HG02798 (cell line): ENCODE measurements around the gene PIAS1.
A peak's percentile ranks its signal among the peaks of the same experiment; 100 is the strongest.
"Not testable (repeated sequence)": the region's sequence is repeated elsewhere in the genome, so short reads cannot be mapped to it uniquely, and the experiment has no call there.

Experiments
- ATAC-seq: cut with Tn5 transposase; IDR thresholded peaks from one replicate; pipeline ENCODE4 v1.9.1; 2021; ENCODE audit warnings: mild to moderate bottlenecking; ENCODE audit not compliant: unreplicated experiment, poor library complexity

PIAS1 gene

GRCh38 chr15:68200016-68200861 lies 146.1 kb downstream of the PIAS1 start:
- no peak for ATAC-seq

- ATAC-seq = no peak
Measured at GRCh38 chr15:68201153-68201878, 147.2 kb downstream of the PIAS1 start.

DNA sequence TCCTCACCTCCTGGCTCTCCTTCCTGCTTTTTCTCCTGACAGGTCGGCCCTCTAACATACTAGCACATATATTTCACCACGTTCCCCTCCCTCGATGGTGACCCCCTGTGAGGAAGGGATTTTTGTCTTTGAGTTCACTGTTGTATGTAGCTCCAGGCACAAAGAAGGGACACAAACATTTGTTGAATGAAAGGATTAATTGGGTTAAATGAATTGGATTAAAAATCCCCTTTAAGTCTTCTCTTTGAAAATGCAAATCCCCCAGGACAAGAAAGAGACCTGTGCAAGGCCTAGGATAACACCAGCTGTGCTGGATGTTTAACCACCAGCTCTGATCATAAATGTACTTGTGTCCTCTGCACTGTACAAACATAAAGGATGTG lies 147.8 kb downstream of the PIAS1 start:
- ATAC-seq = no peak

DNA sequence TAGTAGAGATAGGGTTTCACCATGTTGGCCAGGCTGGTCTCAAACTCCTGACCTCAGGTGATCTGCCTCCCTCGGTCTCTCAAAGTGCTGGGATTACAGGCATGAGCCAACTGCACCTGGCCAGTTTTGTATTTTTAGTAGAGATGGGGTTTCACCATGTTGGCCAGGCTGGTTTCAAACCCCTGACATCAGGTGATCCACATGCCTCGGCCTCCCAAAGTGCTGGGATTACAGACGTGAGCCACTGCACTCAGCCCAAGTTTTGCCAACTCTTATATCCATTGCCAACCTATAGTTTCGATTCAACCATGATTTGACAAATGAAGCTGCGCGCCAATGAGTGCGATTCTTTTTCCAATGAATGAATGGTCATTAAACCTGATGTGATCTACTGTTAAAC lies 148.9 kb downstream of the PIAS1 start:
- not testable (repeated sequence) for ATAC-seq

DNA sequence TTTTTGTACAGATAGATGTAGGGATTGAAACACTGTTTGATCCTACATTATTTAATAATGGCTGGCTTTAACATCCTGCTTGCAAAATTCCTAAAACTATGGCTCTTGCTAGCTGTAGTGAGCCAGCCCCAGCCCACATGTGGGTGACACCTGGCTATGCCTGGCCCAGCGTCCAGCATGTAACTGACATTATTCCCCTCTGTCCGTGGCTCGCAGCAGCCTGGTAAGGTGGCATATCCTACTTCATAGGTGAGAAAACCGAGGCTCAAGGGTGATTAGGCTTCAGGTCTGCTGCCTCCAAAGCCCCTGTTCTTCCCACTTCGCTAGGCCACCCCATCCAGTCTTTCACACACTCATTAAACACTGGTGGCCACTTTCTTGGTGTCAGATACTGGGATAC lies 149.4 kb downstream of the PIAS1 start:
- ATAC-seq = no peak

DNA sequence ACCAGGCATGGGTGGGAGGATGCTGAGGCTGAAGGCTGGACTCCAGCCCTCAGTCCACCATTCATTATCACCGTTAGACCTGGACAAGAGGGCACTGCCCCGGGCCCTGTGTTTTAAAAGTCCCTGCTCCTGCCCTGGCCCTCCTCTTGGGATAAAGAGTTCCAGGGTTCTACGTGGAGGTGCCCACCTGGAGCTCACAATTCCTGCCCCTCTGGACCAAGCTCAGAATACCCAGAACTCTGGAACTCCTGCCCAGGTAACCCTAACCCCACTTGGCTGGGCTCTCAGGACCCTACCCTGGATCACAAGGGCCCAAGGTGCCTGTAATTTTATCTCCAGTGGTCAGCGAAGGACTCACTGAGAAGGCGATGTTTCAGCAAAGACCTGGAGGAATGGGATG lies 149.8 kb downstream of the PIAS1 start:
- no peak for ATAC-seq

- ATAC-seq = no peak
Measured at GRCh38 chr15:68204361-68204760, 150.2 kb downstream of the PIAS1 start.

- ATAC-seq = no peak
Measured at GRCh38 chr15:68204776-68205557, 150.9 kb downstream of the PIAS1 start, which contains the start of gene CALML4. Gene CALML4 (minus strand): TSS chr15:68205332. CDS start chr15:68205247, 85 bp downstream.

DNA sequence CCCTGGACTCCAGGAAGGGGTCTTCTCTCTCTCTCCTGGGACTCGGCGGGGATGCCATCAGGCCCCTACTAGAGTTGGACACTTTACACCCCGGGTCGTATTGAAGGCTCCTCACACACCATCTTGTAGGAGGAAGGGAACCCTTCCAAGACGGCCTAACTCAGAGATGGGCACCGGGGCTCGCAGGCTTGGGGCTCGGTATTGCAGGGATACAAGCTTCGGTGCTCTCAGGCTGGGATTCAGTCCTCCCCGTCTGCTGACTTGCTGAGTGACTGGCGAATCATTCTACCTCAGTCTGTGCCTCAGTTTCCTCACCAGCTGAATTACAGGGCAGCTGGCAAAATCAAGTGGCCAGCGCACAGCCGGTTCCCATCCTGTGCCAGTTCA lies 151.4 kb downstream of the PIAS1 start:
- no peak for ATAC-seq

DNA sequence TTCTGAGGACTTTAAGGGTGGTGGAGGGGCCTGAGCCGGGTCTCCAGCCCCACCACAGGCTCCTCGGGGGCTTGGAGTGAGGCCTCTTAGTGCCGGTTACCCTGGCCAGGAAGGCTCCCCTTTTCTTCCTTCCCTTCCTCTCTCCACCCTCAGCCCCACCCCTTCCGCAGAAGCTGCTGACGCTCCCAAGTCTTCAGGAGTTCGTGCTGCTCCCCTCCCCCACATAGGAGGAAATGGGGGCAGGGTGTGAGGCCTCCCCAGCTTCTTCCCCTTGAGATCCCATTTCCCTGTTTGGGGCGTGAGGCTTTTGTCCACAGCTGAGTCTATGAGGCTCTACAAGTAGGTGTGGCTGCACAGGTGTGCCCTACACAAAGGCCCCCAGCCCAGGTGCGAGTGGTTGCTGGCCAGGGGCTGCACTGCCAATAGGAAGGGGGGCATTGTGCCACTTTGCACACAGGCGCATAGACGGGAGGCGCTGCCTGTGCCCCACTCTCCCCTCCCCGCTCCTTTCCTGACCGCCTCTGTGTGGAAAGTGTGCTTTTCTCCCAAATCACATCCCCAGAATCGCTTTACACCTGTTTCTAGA lies 151.9 kb downstream of the PIAS1 start:
- no peak for ATAC-seq

DNA sequence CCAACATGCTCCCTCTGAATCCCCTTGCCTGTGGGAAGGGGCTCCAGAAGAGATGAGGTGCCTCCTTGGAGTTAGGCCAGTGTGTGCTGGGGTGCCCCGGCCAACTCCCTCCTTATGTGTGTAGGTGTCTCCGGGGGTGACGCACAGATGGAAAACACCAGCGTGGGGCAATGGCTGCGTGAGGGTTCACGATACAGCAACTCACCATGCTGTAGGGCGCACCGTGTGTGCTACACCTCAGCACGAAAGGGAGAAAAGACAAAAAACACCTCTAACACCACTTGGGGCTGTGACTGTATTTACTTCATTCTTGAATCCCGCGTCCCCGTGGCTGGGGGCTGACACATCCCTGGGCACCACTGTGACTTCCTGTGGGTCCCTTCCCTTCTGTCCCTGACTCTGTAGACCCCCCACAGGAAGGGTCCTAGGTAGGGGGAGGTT lies 152.6 kb downstream of the PIAS1 start:
- ATAC-seq = no peak

GRCh38 chr15:68207176-68207935 lies 153.2 kb downstream of the PIAS1 start:
- ATAC-seq = no peak

DNA sequence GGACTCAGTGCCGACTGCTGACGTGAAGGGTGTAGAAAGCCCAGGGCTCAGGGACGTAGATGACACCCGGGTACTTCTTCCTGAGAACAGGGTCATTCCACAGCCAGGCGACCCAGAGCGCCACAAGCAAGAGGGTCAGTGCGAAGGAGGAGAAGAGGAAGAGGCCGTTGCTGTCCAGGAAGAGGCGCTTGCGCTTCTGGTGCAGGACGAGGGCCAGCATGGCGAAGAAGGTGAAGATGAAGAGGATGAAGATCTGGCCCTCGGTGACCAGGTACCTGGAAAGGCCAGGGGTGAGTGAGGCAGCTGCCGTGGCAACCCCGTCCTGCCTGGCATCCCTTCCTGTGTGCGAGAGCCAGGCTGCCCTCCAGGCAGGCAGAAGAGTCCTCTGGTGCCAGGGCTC lies 154.0 kb downstream of the PIAS1 start:
- ATAC-seq = no peak

- no peak for ATAC-seq
Measured at GRCh38 chr15:68208636-68209240, 154.6 kb downstream of the PIAS1 start.

GRCh38 chr15:68209272-68209671 lies 155.2 kb downstream of the PIAS1 start:
- ATAC-seq = peak; percentile 6

GRCh38 chr15:68209735-68210408 lies 155.8 kb downstream of the PIAS1 start:
- peak; percentile 58 for ATAC-seq

GRCh38 chr15:68210409-68210756 lies 156.3 kb downstream of the PIAS1 start:
- ATAC-seq = no peak

- ATAC-seq = no peak
Measured at GRCh38 chr15:68210821-68211655, 156.9 kb downstream of the PIAS1 start.
